ENCODE measurements around the gene ZC3H18. TPM values are rescaled to one million over a fixed set of nuclear protein-coding genes. Genes with fewer than 3 reads are reported as not detected.

Gene ZC3H18
- total RNA-seq, 1 experiment from 2014 or later, result 13.2 TPM

DNA sequence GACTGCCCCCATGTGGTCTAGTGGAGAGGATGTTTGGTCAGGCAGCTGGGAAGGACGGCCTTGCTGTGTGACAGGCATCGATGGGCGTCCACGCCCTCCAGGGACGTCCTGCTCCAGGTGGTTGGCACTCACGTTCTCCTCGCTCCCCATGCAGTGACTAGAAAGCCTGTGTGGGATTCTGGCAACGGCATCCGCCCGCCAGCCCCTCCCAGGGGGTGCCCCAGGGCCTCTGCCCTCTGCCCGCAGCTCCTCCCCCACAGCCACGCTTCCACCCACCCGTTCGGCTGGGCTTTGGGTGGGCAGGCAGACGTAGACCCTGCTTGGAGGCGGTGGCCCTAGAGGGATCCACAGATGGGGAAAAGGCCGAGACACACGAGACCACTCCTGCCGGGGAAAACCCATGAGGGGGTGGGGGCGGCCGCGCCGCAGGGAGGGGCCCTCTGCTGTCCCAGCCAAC, 63.5 kb downstream of the ZC3H18 start:
- Histone ChIP-seq H3K27me3 (no peaks in the 10 kb centered on the region), H3K4me3 (no peak overlapping the region), H3K36me3 (no peaks in the 10 kb centered on the region), H3K9me3 (no peaks in the 10 kb centered on the region)
- no peak for DNase-seq

DNA sequence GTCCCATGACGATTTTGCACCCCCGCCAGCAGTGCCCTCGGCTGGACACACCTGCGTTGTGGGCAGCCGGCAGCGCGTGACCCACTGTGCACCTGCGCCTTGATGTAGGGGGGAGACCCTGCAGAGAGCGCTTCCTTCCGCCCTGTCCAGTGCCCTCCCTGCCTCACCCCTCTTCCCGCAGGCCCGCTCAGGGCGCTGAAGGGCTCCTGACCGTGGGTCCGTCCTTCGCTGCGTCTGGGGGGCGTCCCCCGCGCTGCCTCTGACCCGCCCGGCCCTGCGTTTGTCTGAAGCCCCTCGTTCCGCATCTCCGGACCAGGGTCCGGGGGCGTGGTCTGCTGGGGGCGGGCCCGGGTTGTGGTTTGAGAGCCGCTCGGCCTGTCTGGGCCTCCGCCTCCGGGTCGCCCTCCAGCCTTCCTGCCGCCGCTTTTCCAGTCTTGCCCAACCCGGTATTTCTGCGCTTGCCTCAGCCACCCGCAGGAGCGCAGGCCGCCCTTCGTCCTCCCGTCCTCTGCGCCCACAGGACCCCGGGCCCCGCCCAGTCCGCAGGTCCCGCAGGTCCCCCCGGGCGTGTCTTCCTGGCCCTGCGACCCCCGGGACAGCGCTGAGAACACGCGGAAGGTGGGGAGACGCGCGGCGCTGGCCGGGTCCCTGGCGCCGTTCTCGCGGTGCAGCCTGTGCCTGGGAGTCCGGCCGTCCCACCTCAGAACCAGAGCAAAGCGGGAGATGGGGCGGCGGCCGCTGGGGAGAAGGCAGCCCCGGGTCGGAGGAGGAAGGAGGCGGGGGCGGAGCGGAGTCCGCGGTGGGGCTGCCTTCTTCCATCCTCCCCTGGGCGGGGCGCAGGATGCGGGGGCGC, 64.2 kb downstream of the ZC3H18 start:
- Histone ChIP-seq H3K27me3 (no peaks in the 10 kb centered on the region), H3K36me3 (no peaks in the 10 kb centered on the region), H3K9me3 (no peaks in the 10 kb centered on the region), H3K4me3 (no peak overlapping the region)
- no peak for DNase-seq

DNA sequence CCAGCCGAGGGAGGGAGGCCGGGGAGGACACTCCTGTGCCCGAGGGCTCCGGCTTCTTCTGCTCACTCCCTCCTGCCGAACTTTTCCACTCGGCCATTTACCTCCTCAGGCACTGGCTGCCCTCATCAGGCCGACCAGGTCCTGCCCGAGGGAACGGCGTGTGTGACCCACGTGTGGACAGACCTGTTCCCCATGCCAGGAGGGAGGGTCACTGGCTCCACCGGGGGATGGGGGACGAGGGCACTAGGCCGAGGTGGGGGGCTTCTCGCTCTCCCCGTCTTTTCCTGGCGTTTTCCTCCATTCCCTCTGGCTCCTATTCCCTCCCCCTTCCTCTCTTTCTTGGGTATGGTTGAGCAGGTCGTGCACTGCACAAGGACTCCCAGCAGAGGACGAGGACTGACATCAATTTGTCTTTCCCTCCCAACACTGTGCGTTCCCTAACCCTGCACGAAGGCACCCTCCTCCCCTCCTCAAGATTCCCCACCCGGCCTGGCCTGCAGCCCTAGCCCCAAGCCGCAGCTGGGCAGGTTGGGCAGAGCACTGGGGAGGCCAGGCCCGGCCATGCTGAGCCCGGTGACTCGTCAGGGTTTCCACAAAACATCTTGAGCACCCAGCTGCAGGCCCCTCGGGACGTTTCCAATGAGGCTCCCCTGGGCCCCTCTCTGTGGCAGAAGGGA, 64.9 kb downstream of the ZC3H18 start:
- DNase-seq, result no peak
- Histone ChIP-seq H3K9me3 (no peaks in the 10 kb centered on the region), H3K4me3 (no peak overlapping the region), H3K27me3 (no peaks in the 10 kb centered on the region), H3K36me3 (no peaks in the 10 kb centered on the region)

DNA sequence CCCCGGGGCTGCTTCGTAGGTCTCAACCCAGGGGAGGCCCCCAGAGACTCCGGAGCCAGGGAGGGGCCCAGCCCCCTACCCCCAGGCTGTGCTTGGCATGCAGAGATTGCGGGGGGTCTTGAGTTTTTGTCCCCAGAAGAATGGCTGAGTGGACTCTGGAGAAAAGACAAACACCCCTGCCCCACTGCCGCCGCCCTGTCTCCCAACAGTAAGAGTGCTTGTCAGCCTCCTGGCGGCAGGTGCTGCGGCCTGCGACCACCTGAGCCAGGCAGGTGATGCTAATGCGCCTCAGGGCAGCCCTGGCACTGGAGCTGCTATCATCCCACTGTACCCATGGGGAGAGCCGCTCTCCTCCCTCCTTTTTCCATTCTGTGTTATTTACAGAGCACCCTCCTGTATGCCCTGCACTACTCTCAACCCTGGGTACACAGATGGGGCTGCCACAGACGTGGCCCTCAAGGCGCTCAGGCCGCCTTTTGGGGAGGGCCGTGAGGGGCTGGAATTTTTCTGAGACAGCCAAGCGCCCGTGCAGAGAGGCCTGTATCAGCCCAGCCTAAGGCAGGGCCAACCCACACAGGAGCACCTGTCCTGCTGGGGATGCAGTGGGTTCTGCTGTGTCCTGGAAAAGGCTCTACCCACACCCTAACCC, 65.6 kb downstream of the ZC3H18 start:
- Histone ChIP-seq H3K4me3 (no peak overlapping the region), H3K36me3 (no peaks in the 10 kb centered on the region), H3K27me3 (no peaks in the 10 kb centered on the region), H3K9me3 (no peaks in the 10 kb centered on the region)
- DNase-seq, result no peak

DNA sequence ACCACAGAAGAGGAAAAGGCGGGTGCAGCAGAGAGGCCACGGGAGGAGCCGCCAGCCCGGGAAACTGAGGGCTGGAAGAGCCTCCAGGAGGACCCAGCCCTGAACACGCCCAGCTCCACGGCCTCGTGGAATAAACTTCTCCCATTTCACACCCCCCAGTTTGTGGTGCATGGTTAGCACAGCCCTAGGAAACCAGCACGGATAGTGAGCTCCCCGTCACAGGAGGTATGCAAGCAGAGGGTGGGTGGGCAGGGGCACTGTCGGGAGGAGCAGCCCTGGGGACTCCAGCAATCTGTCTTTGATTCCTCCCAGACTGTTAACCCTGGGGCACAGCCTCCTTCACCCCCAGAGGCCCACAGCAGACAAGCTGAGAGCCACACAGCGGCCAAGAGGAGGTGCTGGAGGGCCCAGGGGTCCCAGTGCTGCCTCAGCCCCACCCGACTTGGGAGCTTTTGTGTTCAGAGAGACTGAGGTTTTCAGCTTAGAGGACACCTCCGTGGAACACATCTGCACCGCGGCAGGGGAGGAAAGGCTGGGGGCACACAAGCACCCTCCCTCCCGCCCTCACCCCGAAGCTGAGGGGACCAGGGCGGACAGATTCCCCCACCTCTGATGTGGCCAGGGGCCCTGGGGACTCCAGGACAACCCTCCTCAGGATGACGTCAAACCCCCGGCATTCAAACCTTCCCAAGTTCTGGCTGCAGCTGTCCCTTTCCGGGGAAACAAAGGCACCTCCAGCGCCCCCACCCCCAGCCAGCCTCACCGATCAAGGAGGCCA, 66.5 kb downstream of the ZC3H18 start:
- no peak for DNase-seq
- no peaks in the 10 kb centered on the region for H3K27me3 ChIP-seq

DNA sequence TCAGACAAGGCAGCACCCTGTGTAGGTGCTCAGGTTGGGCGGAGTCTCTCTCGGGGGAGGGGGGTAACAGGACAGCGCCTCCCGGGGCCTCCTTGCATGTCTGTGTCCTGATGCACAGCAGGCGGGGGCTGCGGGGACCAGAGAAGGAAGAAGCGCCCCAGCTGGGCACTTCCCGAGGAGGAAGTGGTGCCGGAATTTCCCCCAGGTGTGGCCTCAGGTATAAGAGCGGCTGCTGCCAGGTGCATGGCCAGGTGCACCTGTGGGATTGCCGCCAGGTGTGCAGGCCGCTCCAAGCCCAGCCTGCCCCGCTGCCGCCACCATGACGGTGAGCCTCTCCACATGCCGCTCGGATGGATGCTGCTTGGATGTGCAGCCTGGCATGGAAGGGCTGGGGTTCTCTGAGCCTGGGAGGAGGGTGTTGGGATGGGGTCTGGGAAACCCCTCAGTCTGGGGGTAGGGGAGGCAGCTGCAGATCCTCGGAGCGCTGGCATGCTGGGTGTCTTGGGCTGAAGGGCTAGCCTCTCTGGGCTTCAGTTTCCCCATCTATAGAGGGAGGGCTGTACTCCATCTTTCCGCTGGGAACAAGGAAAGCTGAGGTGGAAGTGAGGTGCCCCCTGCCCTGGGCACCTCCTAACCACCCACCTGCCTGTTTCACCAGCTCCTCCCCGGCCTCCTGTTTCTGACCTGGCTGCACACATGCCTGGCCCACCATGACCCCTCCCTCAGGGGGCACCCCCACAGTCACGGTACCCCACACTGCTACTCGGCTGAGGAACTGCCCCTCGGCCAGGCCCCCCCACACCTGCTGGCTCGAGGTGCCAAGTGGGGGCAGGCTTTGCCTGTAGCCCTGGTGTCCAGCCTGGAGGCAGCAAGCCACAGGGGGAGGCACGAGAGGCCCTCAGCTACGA, 68.4 kb downstream of the ZC3H18 start, which contains the start of gene IL17C:
Gene IL17C (plus strand): TSS at position 250 of the 908 bp plus-strand sequence. CDS start 70 bp downstream, at position 320.
- Histone ChIP-seq H3K9me3 (no peaks in the 10 kb centered on the region), H3K4me3 (no peak within 1 kb of the TSS), H3K27me3 (no peaks in the 10 kb centered on the region), H3K36me3 (no peaks in the 10 kb centered on the region)
- DNase-seq, result no peak

More for the DNA sequence above, 66.5 kb downstream of the ZC3H18 start:
- Histone ChIP-seq H3K36me3 (no peaks in the 10 kb centered on the region), H3K4me3 (no peak overlapping the region), H3K9me3 (no peaks in the 10 kb centered on the region)

DNA sequence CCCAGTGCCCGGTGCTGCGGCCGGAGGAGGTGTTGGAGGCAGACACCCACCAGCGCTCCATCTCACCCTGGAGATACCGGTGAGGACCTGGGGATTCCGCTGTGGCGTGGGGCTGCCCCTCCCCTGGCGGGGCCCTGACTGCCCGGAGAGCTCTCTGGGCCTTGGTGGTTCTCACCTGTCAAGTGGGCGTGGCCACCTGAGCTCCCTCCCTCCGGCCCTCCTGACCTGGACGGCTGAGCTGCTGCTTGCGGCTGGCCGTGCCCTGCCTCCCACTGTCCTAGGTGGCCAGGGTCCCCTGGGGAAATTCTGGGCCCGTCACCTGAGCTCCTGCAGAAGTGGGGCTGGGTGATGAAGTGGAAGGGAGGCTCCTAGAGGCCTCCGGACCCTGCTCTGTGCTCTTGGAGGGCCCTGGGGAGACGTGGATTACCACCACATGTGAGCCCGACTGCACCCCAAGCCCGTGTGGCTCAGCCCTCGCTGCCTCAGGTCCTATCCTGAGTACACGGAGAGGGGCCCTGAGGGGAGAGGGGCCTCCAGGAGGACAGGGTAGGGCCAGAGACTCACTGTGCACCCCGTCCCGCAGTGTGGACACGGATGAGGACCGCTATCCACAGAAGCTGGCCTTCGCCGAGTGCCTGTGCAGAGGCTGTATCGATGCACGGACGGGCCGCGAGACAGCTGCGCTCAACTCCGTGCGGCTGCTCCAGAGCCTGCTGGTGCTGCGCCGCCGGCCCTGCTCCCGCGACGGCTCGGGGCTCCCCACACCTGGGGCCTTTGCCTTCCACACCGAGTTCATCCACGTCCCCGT, 69.2 kb downstream of the ZC3H18 start:
- H3K9me3 ChIP-seq, result no peaks in the 10 kb centered on the region
- H3K36me3 ChIP-seq, result no peaks in the 10 kb centered on the region
- DNase-seq, result no peak
- H3K27me3 ChIP-seq, result no peaks in the 10 kb centered on the region
- H3K4me3 ChIP-seq, result no peak overlapping the region

DNA sequence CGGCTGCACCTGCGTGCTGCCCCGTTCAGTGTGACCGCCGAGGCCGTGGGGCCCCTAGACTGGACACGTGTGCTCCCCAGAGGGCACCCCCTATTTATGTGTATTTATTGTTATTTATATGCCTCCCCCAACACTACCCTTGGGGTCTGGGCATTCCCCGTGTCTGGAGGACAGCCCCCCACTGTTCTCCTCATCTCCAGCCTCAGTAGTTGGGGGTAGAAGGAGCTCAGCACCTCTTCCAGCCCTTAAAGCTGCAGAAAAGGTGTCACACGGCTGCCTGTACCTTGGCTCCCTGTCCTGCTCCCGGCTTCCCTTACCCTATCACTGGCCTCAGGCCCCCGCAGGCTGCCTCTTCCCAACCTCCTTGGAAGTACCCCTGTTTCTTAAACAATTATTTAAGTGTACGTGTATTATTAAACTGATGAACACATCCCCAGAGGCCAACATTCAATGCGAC, 69.9 kb downstream of the ZC3H18 start:
- no peaks in the 10 kb centered on the region for H3K27me3 ChIP-seq
- H3K9me3 ChIP-seq, result no peaks in the 10 kb centered on the region
- no peaks in the 10 kb centered on the region for H3K36me3 ChIP-seq
- H3K4me3 ChIP-seq, result no peak overlapping the region
- no peak for DNase-seq

DNA sequence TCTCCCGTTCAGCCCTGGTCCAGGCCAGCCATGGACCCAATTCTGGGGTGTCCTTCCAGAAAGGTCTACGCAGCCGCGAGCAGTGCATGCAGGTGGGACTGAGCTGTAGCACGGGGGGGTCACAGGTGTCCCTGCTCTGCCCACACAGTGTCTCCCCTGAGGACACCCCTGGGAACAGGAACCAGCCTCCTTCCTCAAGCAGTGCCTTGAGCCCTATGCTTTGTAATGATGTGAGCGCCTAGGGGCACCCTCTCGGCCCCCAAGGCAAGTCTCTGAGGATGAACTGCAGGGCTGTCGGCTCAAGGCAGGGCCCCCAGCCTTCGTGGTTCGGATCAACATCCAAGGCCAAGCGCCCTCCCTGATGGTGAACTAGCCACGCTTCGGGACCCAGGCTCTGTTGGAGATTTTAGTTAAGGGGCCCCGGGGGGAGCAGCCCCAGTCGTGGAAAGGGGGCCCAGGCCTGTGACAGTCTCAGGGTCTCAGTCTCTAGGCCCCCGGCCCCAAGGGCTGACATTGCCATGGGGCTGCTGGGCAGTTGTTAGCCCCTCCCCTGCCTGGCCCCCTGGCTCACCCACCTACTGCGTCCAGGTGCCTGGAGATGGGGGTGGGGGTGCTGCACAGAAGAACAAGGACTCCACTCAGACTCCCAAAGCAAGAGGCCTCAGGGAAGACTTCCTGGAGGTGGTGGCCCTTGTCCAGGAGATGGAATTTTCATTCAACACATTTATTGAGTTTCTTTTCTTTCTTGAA, 70.5 kb downstream of the ZC3H18 start:
- Histone ChIP-seq H3K36me3 (no peaks in the 10 kb centered on the region), H3K9me3 (no peaks in the 10 kb centered on the region), H3K4me3 (no peak overlapping the region), H3K27me3 (no peaks in the 10 kb centered on the region)
- DNase-seq, result no peak

DNA sequence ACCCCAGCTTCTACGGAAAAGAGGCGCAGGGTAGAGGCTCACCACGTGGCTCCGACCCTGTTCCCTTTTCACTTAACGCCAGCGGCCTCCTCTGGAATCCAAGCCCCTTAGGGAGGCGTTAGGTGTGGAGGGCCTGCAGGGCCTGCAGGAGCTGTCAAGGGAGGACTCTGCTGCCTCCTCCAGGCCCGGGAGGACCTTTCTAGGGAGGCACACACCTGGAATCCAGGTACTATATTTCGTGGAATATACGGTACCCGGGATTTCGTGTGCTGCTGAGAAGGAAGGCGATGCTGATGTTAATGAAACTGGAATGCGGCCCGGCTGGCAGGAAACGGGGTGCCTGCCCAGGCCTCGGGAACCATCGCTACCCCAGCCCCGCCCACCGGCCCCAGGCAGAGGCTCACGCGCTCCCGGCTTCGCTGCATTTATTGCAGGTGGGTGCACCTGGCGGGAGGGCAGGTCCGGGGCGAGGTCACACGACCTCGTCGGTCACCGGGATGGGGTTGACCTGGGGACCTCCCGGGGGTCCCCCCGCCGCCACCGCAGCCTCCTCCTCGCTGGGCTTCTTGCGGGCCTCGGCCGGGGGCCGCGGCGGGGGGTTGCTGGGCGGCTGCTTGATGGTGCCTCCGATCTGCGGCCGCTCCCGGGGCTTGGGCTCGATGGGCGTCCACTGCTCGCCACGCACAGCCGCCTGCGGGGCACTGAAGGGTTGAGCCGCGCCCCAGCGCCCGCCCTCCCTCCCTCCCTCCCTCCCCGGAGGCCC, 72.9 kb downstream of the ZC3H18 start:
- H3K36me3 ChIP-seq, result no peaks in the 10 kb centered on the region
- no peak for DNase-seq
- no peaks in the 10 kb centered on the region for H3K27me3 ChIP-seq
- H3K9me3 ChIP-seq, result no peaks in the 10 kb centered on the region
- no peak overlapping the region for H3K4me3 ChIP-seq

DNA sequence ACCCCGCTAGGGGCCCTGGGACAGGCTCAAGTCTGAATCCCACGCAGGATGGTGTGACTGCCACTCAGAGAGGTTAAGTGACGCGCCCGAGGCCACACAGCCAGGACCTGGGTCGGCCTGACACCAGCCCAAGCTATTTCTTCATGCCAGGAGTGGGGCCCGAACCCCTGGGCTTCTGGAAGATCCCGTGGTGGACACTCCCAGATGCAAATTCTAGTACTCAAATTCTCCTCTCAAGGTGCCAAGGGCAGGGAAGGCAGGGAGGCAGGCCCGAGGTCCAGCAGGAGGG, 73.4 kb downstream of the ZC3H18 start:
- DNase-seq, result no peak
- no peak overlapping the region for H3K4me3 ChIP-seq
- no peaks in the 10 kb centered on the region for H3K9me3 ChIP-seq
- H3K27me3 ChIP-seq, result no peaks in the 10 kb centered on the region
- no peaks in the 10 kb centered on the region for H3K36me3 ChIP-seq

DNA sequence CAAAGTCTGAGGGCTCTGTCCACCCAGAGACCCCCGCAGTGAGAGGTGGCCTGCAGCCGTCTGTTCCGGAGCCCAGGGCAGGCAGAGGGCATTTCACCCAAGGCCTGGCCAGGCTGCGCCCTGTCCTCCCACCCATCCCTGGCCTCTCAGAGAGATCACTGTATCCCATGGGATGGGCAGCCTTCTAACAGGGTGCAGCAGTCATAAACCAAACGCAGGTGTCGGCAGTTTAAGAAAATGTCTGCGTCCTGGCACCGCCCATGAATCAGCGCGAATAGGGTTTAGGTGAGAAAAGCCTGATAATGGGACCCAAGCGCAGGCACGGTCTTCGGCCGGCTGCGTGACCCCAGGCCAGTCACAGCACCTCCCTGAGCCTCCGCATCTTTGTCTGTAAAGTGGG, 75.3 kb downstream of the ZC3H18 start:
- no peaks in the 10 kb centered on the region for H3K36me3 ChIP-seq
- no peak overlapping the region for H3K4me3 ChIP-seq
- no peaks in the 10 kb centered on the region for H3K9me3 ChIP-seq
- H3K27me3 ChIP-seq, result no peaks in the 10 kb centered on the region
- DNase-seq, result no peak

DNA sequence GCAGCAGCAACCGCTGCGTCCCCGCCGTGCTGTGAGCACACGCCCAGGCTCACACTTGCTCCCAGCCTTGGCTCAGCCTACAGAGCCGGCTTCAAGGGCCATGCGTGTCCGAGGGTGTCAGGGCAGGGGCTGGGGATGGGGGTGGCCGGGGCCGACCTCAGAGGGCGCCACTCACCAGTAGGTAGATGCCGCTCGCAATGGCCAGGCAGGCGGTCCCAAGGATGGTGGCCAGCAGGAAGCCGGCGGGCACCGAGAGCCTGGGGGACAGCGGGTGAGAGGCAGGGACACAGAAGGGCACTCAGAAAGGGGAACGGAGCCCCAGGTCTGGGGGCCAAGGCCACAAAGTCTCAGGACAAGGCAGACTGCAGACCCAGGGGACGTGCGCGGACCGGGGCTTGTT, 75.7 kb downstream of the ZC3H18 start:
- H3K36me3 ChIP-seq, result no peaks in the 10 kb centered on the region
- H3K9me3 ChIP-seq, result no peaks in the 10 kb centered on the region
- no peak overlapping the region for H3K4me3 ChIP-seq
- no peak for DNase-seq
- H3K27me3 ChIP-seq, result no peaks in the 10 kb centered on the region

Measured in MG63 (cell line).